Sigmoid colon (tissue), 7 donors: ENCODE measurements around the gene KRT82. TPM values are rescaled to one million over a fixed set of nuclear protein-coding genes. Genes with fewer than 3 reads are reported as not detected.

Experiments
- DNase-seq: peaks from one replicate; pipeline ENCODE4 v3.0.0-alpha.2; 2019
- H3K27ac ChIP-seq, 4 donors: fragments of 200-600 bp; sonication (generic); one replicate each; pipeline ENCODE4 v1.5.1; 2016 to 2019; ENCODE audit warnings: mild to moderate bottlenecking in 1 of 4
- H3K27me3 ChIP-seq, 3 donors: fragments of 200-600 bp; sonication (generic); one replicate each; pipeline ENCODE4 v1.5.1; 2019; ENCODE audit warnings: mild to moderate bottlenecking in 1 of 3
- H3K36me3 ChIP-seq, 4 donors: fragments of 200-600 bp; sonication (generic); one replicate each; pipeline ENCODE4 v1.5.1; 2016 to 2019
- H3K4me1 ChIP-seq, 4 donors: fragments of 200-600 bp; sonication (generic); one replicate each; pipeline ENCODE4 v1.5.1; 2017 to 2019
- H3K4me3 ChIP-seq, 4 donors: fragments of 200-600 bp; sonication (generic); one replicate each; pipeline ENCODE4 v1.5.1; 2017 to 2019; ENCODE audit warnings: mild to moderate bottlenecking in 2 of 4, moderate library complexity in 1 of 4
- H3K9me3 ChIP-seq, 4 donors: fragments of 200-600 bp in 3 of 4; sonication (generic) in 3 of 4; one replicate each; pipeline versions ENCODE4 v1.5.1 to v1.6.1; 2013 to 2019
- CTCF ChIP-seq, 4 experiments: fragments of 450-650 bp in 3 of 4; fragments of 200-600 bp in 1 of 4; IDR thresholded peaks; one replicate each; pipeline ENCODE4 v1.5.1; 2016 to 2019; ENCODE audit warnings: antibody characterized with exemption in 4 of 4, mild to moderate bottlenecking in 3 of 4, moderate library complexity in 2 of 4
- EP300 ChIP-seq, 4 donors: sonication (generic); formaldehyde crosslinking; IDR thresholded peaks; one replicate each; pipeline ENCODE4 v1.6.1; 2017; ENCODE audit warnings: antibody characterized with exemption in 4 of 4
- POLR2A ChIP-seq, 2 donors: fragments of 450-650 bp; IDR thresholded peaks; one replicate each; pipeline ENCODE4 v1.6.1; 2016; ENCODE audit warnings: antibody characterized with exemption in 2 of 2, mild to moderate bottlenecking in 2 of 2, moderate library complexity in 2 of 2
- POLR2AphosphoS5 ChIP-seq, 4 donors: sonication (generic); formaldehyde crosslinking; IDR thresholded peaks; one replicate each; pipeline ENCODE4 v1.6.1; 2017; ENCODE audit warnings: antibody characterized with exemption in 4 of 4
- WGBS, 2 donors: extraction: QIAGEN DNeasy Blood & Tissue Kit; methylation state at CpG; one replicate each; pipeline ENCODE4 v1.1.7; 2013; 5-methylcytosine and 5-hydroxymethylcytosine counted together
- intact Hi-C: fragments of 100-400 bp; cut with DNase I; formaldehyde crosslinking; loops from one replicate; pipeline ENCODE4 v1.15.1; 2023
- polyA plus RNA-seq, 3 donors: library from polyadenylated mRNA; stranded (reverse); fragments of 200-250 nt; gene quantifications; one replicate each; pipeline ENCODE4 v1.2.3, GENCODE V29; 2013
- total RNA-seq, 4 donors: library from RNA; depleted of rRNA; stranded (reverse); fragments of >200 nt; gene quantifications; one replicate each; pipeline ENCODE4 v1.1.0, GENCODE V29; 2016
- donor health status: healthy with polysubstance abuse.
- donor health status: Bipolar disorder and iron deficiency.
- donor health status: healthy.

KRT82 gene
- total and polyA plus RNA-seq, 7 donors = 0.03 TPM; not detected in 6

- intact Hi-C loops = no loop called here
- TF ChIP-seq EP300 (IDR thresholded peaks at IDR 0.05) (no peak), CTCF (IDR thresholded peaks at IDR 0.05) (no peak), POLR2A (IDR thresholded peaks at IDR 0.05) (no peak), POLR2AphosphoS5 (IDR thresholded peaks at IDR 0.05) (no peak)
- DNase-seq = no peak
Measured at GRCh38 chr12:52400906-52401305, 5.2 kb downstream of the KRT82 start.

DNA sequence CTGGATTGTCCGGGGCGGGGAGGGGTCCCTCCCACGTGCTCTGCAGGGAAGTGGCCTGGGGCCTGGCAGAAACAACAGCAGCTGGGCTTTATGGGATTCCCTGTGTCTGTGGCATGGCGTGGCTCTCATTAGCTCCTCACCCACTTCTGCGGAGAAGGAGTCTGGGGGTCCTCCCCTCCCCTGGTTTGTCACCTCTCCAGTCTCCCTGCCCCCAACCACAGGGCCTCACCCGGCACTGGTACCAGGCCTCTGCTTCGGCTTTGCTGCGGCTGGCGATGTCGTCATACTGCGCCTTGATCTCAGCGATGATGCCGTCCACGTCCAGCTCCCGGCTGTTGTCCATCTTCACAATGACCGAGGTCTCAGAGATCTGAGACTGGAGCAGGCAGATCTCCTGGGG is 6.4 kb downstream of the KRT82 start:
- Histone ChIP-seq H3K9me3 (no peaks in the 10 kb centered on the region), H3K27me3 (no peaks in the 10 kb centered on the region), H3K4me1 (no peaks in the 10 kb centered on the region), H3K36me3 (no peaks in the 10 kb centered on the region), H3K27ac (no peak overlapping the region), H3K4me3 (no peak overlapping the region)
- DNase-seq = peak; percentile 57
- intact Hi-C loops = no loop called here
- no peak for TF ChIP-seq EP300 (IDR thresholded peaks at IDR 0.05)
- TF ChIP-seq POLR2A (IDR thresholded peaks at IDR 0.05) = no peak
- no peak for TF ChIP-seq POLR2AphosphoS5 (IDR thresholded peaks at IDR 0.05)
- no peak for TF ChIP-seq CTCF (IDR thresholded peaks at IDR 0.05)
- 93 to 96% methylated on average over 16 of the region's 16 CpGs for WGBS, 2 donors

More at GRCh38 chr12:52400906-52401305, 5.2 kb downstream of the KRT82 start:
- Histone ChIP-seq H3K27ac (no peak overlapping the region), H3K4me3 (no peak overlapping the region), H3K27me3 (no peaks in the 10 kb centered on the region), H3K9me3 (no peaks in the 10 kb centered on the region), H3K36me3 (no peaks in the 10 kb centered on the region), H3K4me1 (no peaks in the 10 kb centered on the region)
- 85 to 88% methylated on average over 9 of the region's 9 CpGs for WGBS, 2 donors

- Histone ChIP-seq H3K4me1 (no peaks in the 10 kb centered on the region), H3K27me3 (no peaks in the 10 kb centered on the region), H3K36me3 (no peaks in the 10 kb centered on the region), H3K4me3 (no peak overlapping the region), H3K27ac (no peak overlapping the region), H3K9me3 (no peaks in the 10 kb centered on the region)
- 85 to 89% methylated on average over 1 of the region's 1 CpG for WGBS, 2 donors
- intact Hi-C loops = no loop called here
- TF ChIP-seq POLR2A (IDR thresholded peaks at IDR 0.05) (no peak), CTCF (IDR thresholded peaks at IDR 0.05) (no peak), POLR2AphosphoS5 (IDR thresholded peaks at IDR 0.05) (no peak), EP300 (IDR thresholded peaks at IDR 0.05) (no peak)
- peak; percentile 12 for DNase-seq
Measured at GRCh38 chr12:52398176-52398575, 8.0 kb downstream of the KRT82 start.

- H3K36me3 ChIP-seq = no peaks in the 10 kb centered on the region
- H3K4me1 ChIP-seq = peaks cover 2 to 4% (median 4%) of the 10 kb centered on the region in 4 donors
- H3K9me3 ChIP-seq = no peaks in the 10 kb centered on the region
- TF ChIP-seq EP300 (IDR thresholded peaks at IDR 0.05) (no peak), POLR2A (IDR thresholded peaks at IDR 0.05) (no peak), CTCF (IDR thresholded peaks at IDR 0.05) (no peak), POLR2AphosphoS5 (IDR thresholded peaks at IDR 0.05) (no peak)
- no peak overlapping the region for H3K27ac ChIP-seq
- no peak overlapping the region for H3K4me3 ChIP-seq
- peak; percentile 34 for DNase-seq
- H3K27me3 ChIP-seq = no peaks in the 10 kb centered on the region
- WGBS, 2 donors = 85% methylated on average over 8 of the region's 8 CpGs
- intact Hi-C loops = no loop called here
Measured at GRCh38 chr12:52396656-52397055, 9.5 kb downstream of the KRT82 start.

DNA sequence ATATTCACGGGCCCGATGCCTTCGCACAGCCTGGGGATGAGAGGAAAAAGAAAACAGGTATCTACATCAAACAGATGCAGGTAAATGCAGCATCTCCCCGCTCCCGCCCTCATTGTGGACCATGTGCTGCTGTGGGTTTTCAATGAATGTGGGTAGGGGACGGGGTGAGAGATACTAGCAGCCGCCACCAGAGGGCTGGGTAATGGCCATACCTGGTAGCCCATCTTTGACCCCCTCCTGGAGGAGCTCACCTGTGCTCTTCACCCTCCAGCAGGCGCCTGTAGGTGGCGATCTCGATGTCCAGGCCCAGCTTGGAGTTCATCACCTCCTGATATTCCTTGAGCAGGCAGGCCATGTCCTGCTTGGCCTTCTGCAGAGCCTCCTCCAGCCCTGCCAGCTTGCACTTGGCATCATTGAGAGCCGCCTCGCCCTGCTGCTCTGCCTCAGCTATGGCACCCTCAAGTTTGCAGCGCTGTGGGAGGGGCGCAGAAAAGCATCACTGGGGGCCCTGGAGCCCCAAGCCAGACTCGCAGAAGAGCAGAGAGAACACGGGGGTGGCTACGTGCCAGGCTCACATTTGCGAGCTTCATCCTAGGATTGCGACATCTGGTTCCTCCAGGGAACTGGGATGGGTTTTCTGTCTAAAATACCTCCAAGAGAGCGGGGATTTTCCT is 10.2 kb downstream of the KRT82 start:
- 70 to 73% methylated on average over 20 of the region's 20 CpGs for WGBS, 2 donors
- Histone ChIP-seq H3K9me3 (no peaks in the 10 kb centered on the region), H3K27me3 (no peaks in the 10 kb centered on the region), H3K4me3 (no peak overlapping the region), H3K27ac (no peak overlapping the region), H3K4me1 (peaks cover 3 to 11% (median 10%) of the 10 kb centered on the region in 4 donors), H3K36me3 (no peaks in the 10 kb centered on the region)
- TF ChIP-seq POLR2AphosphoS5 (IDR thresholded peaks at IDR 0.05) = no peak
- no peak for TF ChIP-seq POLR2A (IDR thresholded peaks at IDR 0.05)
- TF ChIP-seq EP300 (IDR thresholded peaks at IDR 0.05) = no peak
- TF ChIP-seq CTCF (IDR thresholded peaks at IDR 0.05) = no peak
- peak; percentile 79 for DNase-seq
- intact Hi-C loops = no loop called here
